ENCODE results near the gene PRIM1. TPM values are rescaled to one million over a fixed set of nuclear protein-coding genes. Genes with fewer than 3 reads are reported as not detected.

The PRIM1 gene
- total RNA-seq, 2 donors from 2014 or later, result 6.5 to 18.6 TPM

DNA sequence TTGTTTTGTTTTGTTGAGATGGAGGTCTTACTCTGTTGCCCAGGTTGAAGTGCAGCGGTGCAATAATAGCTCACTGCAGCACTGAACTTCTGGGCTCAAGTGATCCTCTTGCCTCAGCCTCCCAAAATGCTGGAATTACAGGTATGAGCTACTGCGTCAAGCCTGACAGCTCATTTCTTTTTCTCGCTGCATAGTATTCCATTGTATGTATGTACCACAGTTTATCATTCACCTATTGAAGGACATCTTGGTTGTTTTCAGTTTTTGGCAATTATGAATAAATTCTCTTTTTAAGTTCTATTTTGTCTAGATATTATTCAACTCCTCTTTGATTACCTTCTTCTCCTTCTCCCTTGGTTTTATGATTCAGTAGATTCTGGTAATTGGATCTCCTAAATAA is 24.5 kb upstream of the PRIM1 start:
- no peaks in the 10 kb centered on the region for H3K9me3 ChIP-seq
- TF ChIP-seq, protein P1, sequence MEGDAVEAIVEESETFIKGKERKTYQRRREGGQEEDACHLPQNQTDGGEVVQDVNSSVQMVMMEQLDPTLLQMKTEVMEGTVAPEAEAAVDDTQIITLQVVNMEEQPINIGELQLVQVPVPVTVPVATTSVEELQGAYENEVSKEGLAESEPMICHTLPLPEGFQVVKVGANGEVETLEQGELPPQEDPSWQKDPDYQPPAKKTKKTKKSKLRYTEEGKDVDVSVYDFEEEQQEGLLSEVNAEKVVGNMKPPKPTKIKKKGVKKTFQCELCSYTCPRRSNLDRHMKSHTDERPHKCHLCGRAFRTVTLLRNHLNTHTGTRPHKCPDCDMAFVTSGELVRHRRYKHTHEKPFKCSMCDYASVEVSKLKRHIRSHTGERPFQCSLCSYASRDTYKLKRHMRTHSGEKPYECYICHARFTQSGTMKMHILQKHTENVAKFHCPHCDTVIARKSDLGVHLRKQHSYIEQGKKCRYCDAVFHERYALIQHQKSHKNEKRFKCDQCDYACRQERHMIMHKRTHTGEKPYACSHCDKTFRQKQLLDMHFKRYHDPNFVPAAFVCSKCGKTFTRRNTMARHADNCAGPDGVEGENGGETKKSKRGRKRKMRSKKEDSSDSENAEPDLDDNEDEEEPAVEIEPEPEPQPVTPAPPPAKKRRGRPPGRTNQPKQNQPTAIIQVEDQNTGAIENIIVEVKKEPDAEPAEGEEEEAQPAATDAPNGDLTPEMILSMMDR (IDR thresholded peaks at IDR 0.05), result no peak
- no peak overlapping the region for H3K27ac ChIP-seq
- no peak for DNase-seq
- intact Hi-C loops (cut with DNase I), result no loop called here
- H3K4me1 ChIP-seq, result no peaks in the 10 kb centered on the region
- no peaks in the 10 kb centered on the region for H3K27me3 ChIP-seq
- no peaks in the 10 kb centered on the region for H3K36me3 ChIP-seq
- no peak overlapping the region for H3K4me3 ChIP-seq
- H3K9ac ChIP-seq (ENCODE audit: low read depth in 2 of 2, low read length in 2 of 2), result no peak overlapping the region

DNA sequence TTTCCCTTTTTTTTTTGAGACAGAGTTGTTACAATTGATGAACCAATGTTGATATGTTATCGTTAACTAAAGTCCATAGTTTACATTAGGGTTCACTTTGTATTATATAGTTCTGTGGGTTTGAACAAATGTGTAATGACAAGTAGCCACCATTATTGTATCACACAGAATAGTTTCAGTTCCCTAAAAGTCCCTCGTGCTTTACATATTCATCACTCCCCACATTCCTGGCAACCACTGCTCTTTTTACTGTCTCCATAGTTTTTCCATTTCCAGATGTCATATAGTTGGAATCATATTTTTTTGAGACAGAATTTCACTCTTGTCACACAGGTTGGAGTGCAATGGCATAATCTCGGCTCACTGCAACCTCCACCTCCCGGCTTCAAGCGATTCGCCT is 23.5 kb upstream of the PRIM1 start:
- Histone ChIP-seq H3K27ac (no peak overlapping the region), H3K36me3 (no peaks in the 10 kb centered on the region), H3K9me3 (no peaks in the 10 kb centered on the region), H3K4me1 (no peaks in the 10 kb centered on the region), H3K4me3 (no peak overlapping the region), H3K27me3 (no peaks in the 10 kb centered on the region), H3K9ac (ENCODE audit: low read depth in 2 of 2, low read length in 2 of 2) (no peak overlapping the region)
- DNase-seq, result no peak
- TF ChIP-seq, protein P1 (IDR thresholded peaks at IDR 0.05), result no peak
- intact Hi-C loops (cut with DNase I), result no loop called here

DNA sequence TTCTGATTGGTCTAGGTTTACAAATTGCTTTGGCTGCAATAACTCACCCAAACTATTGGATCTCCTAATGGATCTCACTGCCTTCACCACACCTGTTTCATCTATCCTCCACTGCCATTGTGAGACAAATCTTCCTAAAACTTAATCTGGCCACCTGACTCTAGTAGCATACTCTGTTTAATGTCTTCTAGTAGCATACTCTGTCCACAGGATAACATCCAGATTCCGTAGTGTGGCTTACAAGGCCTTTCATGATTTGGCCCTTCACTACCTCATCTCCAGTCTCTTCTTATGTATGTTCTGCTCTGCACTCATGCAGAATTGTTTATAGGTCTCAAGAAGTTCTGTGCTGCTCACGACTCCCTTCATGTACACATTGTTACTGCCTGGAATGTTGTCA is 21.0 kb upstream of the PRIM1 start:
- H3K9me3 ChIP-seq, result no peaks in the 10 kb centered on the region
- H3K4me1 ChIP-seq, result no peaks in the 10 kb centered on the region
- H3K4me3 ChIP-seq, result no peak overlapping the region
- no peak for DNase-seq
- H3K27ac ChIP-seq, result no peak overlapping the region
- H3K9ac ChIP-seq (ENCODE audit: low read depth in 2 of 2, low read length in 2 of 2), result no peak overlapping the region
- TF ChIP-seq, protein P1 (IDR thresholded peaks at IDR 0.05), result no peak
- intact Hi-C loops (cut with DNase I), result no loop called here
- no peaks in the 10 kb centered on the region for H3K27me3 ChIP-seq
- no peaks in the 10 kb centered on the region for H3K36me3 ChIP-seq

DNA sequence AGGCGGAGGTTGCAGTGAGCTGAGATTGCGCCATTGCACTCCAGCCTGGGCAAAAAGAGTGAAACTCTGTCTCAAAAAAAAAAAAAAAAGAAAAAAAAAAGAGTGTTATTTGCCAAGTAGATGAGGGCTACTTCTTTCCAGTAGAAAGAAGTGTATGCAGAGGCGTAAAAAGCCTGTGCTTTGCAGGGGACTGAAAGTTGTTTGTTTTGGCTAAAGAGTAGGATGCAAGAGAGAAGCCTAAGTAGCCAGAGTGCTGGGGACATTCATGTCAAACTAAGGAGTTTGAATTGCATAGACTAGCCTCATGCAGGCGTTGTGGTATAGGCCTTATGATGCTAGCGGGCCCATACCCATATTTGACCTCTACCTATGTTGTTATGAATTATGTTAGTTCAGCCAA is 20.5 kb upstream of the PRIM1 start:
- TF ChIP-seq, protein P1 (IDR thresholded peaks at IDR 0.05), result no peak
- DNase-seq, result no peak
- Histone ChIP-seq H3K4me1 (no peaks in the 10 kb centered on the region), H3K27me3 (no peaks in the 10 kb centered on the region), H3K4me3 (no peak overlapping the region), H3K27ac (no peak overlapping the region), H3K36me3 (no peaks in the 10 kb centered on the region), H3K9me3 (no peaks in the 10 kb centered on the region), H3K9ac (ENCODE audit: low read depth in 2 of 2, low read length in 2 of 2) (no peak overlapping the region)
- intact Hi-C loops (cut with DNase I), result no loop called here

DNA sequence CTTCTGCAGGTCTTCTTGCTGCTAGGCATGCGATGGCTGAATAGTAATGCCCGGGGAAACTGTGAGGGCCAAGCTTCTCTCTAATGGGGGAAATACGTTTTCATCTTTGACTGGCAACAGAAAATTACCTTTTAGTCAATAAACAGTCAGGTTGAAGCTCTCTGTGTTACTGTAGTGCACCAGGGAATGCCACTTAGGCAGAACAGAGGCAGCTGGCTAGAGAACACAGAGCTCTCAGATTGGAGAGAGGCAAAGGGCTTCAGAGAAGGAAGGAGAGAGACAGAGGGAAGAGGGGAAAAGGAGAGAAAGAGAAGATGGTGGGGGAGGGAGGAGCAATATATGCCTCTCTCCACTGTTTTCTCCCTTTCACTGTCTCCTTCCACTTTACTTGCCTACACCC is 17.7 kb upstream of the PRIM1 start:
- Histone ChIP-seq H3K9me3 (no peaks in the 10 kb centered on the region), H3K27me3 (no peaks in the 10 kb centered on the region), H3K36me3 (no peaks in the 10 kb centered on the region), H3K4me3 (no peak overlapping the region), H3K9ac (ENCODE audit: low read depth in 2 of 2, low read length in 2 of 2) (no peak overlapping the region), H3K27ac (no peak overlapping the region), H3K4me1 (no peaks in the 10 kb centered on the region)
- TF ChIP-seq, protein P1 (IDR thresholded peaks at IDR 0.05), result no peak
- DNase-seq, result no peak
- intact Hi-C loops (cut with DNase I), result no loop called here

DNA sequence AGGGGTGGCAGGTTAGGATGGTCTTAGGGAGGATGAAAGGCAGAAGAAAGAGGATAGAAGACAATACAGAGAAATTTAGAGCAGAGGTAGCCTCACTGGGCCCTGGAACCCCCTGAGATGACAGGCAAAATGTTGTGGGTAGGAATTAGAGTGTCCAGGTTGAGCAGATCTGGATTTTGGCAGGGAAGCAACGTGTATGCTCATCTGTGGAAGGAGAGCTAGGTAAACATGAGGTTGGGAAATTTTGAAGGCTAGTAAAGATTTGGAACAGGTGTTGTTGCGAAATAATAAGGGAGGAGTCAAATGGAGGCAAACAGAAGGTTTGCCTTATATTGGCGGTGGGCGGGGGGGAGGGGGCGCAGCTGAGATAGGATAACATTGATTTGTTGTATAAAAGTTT is 16.3 kb upstream of the PRIM1 start:
- no peaks in the 10 kb centered on the region for H3K4me1 ChIP-seq
- no peak overlapping the region for H3K9ac ChIP-seq (ENCODE audit: low read depth in 2 of 2, low read length in 2 of 2)
- no peaks in the 10 kb centered on the region for H3K27me3 ChIP-seq
- DNase-seq, result no peak
- TF ChIP-seq, protein P1 (IDR thresholded peaks at IDR 0.05), result no peak
- H3K9me3 ChIP-seq, result no peaks in the 10 kb centered on the region
- H3K4me3 ChIP-seq, result no peak overlapping the region
- no peak overlapping the region for H3K27ac ChIP-seq
- intact Hi-C loops (cut with DNase I), result no loop called here
- no peaks in the 10 kb centered on the region for H3K36me3 ChIP-seq
